ENCODE data around the gene NEGR1. TPM values are rescaled to one million over a fixed set of nuclear protein-coding genes. Genes with fewer than 3 reads are reported as not detected.

The NEGR1 gene
- total and polyA plus RNA-seq, 4 donors, result 0.08 to 0.14 (median 0.12) TPM; not detected in 1

DNA sequence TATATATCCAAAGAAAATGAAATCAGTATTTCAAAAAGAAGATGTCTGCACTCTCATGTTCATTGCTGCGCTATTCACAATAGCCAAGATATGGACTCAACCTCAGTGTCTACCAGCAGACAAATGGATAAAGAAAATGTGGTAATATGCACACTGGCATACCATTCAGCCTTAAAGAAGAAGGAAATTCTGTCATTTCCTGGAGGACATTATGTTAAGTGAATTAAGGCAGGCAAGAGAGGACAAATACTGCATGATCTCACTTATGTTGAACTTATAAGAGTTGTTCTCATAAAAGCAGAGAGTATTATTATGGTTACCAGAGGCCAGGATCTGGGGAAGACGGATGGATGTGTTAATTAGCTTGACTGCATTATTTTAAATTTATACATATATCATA lies 115.9 kb downstream of the NEGR1 start:
- 75% methylated on average over 2 of the region's 2 CpGs for WGBS
- no peaks in the 10 kb centered on the region for H3K27me3 ChIP-seq (ENCODE audit: control insufficient read depth in 4 of 4, insufficient read depth in 4 of 4, low read length in 3 of 4)
- H3K9me3 ChIP-seq (ENCODE audit: control insufficient read depth in 4 of 4, low read length in 3 of 4), result no peaks in the 10 kb centered on the region
- H3K4me1 ChIP-seq (ENCODE audit: control insufficient read depth in 4 of 4, insufficient read depth in 4 of 4, low read length in 3 of 4), result no peaks in the 10 kb centered on the region
- H3K9ac ChIP-seq (ENCODE audit: low read depth in 1 of 2, low read length in 2 of 2), result no peak overlapping the region
- TF ChIP-seq SP1 (IDR thresholded peaks at IDR 0.05) (no peak), JUND (IDR thresholded peaks at IDR 0.05) (no peak), YY1 (IDR thresholded peaks at IDR 0.05) (no peak), RXRA (IDR thresholded peaks at IDR 0.05) (no peak), EGR1 (IDR thresholded peaks at IDR 0.05; ENCODE audit: low read depth in 2 of 2) (no peak), HNF4G (IDR thresholded peaks at IDR 0.05) (no peak), RAD21 (IDR thresholded peaks at IDR 0.05) (no peak), NR2F2 (IDR thresholded peaks at IDR 0.05) (no peak), TAF1 (conservative IDR thresholded peaks at IDR 0.05) (no peak), HNF4A (conservative IDR thresholded peaks at IDR 0.05) (no peak), FOXA1 (IDR thresholded peaks at IDR 0.05) (no peak), FOXA2 (IDR thresholded peaks at IDR 0.05) (no peak)
- TF ChIP-seq, protein P1, sequence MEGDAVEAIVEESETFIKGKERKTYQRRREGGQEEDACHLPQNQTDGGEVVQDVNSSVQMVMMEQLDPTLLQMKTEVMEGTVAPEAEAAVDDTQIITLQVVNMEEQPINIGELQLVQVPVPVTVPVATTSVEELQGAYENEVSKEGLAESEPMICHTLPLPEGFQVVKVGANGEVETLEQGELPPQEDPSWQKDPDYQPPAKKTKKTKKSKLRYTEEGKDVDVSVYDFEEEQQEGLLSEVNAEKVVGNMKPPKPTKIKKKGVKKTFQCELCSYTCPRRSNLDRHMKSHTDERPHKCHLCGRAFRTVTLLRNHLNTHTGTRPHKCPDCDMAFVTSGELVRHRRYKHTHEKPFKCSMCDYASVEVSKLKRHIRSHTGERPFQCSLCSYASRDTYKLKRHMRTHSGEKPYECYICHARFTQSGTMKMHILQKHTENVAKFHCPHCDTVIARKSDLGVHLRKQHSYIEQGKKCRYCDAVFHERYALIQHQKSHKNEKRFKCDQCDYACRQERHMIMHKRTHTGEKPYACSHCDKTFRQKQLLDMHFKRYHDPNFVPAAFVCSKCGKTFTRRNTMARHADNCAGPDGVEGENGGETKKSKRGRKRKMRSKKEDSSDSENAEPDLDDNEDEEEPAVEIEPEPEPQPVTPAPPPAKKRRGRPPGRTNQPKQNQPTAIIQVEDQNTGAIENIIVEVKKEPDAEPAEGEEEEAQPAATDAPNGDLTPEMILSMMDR (IDR thresholded peaks at IDR 0.05; ENCODE audit: low read depth, low read length, missing input control), result no peak
- TF ChIP-seq, protein P2, sequence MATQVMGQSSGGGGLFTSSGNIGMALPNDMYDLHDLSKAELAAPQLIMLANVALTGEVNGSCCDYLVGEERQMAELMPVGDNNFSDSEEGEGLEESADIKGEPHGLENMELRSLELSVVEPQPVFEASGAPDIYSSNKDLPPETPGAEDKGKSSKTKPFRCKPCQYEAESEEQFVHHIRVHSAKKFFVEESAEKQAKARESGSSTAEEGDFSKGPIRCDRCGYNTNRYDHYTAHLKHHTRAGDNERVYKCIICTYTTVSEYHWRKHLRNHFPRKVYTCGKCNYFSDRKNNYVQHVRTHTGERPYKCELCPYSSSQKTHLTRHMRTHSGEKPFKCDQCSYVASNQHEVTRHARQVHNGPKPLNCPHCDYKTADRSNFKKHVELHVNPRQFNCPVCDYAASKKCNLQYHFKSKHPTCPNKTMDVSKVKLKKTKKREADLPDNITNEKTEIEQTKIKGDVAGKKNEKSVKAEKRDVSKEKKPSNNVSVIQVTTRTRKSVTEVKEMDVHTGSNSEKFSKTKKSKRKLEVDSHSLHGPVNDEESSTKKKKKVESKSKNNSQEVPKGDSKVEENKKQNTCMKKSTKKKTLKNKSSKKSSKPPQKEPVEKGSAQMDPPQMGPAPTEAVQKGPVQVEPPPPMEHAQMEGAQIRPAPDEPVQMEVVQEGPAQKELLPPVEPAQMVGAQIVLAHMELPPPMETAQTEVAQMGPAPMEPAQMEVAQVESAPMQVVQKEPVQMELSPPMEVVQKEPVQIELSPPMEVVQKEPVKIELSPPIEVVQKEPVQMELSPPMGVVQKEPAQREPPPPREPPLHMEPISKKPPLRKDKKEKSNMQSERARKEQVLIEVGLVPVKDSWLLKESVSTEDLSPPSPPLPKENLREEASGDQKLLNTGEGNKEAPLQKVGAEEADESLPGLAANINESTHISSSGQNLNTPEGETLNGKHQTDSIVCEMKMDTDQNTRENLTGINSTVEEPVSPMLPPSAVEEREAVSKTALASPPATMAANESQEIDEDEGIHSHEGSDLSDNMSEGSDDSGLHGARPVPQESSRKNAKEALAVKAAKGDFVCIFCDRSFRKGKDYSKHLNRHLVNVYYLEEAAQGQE (IDR thresholded peaks at IDR 0.05), result no peak
- TF ChIP-seq, protein P3, sequence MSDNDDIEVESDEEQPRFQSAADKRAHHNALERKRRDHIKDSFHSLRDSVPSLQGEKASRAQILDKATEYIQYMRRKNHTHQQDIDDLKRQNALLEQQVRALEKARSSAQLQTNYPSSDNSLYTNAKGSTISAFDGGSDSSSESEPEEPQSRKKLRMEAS (IDR thresholded peaks at IDR 0.05), result no peak
- TF ChIP-seq, protein P4, sequence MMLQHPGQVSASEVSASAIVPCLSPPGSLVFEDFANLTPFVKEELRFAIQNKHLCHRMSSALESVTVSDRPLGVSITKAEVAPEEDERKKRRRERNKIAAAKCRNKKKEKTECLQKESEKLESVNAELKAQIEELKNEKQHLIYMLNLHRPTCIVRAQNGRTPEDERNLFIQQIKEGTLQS (IDR thresholded peaks at IDR 0.05), result no peak
- TF ChIP-seq, protein P5, sequence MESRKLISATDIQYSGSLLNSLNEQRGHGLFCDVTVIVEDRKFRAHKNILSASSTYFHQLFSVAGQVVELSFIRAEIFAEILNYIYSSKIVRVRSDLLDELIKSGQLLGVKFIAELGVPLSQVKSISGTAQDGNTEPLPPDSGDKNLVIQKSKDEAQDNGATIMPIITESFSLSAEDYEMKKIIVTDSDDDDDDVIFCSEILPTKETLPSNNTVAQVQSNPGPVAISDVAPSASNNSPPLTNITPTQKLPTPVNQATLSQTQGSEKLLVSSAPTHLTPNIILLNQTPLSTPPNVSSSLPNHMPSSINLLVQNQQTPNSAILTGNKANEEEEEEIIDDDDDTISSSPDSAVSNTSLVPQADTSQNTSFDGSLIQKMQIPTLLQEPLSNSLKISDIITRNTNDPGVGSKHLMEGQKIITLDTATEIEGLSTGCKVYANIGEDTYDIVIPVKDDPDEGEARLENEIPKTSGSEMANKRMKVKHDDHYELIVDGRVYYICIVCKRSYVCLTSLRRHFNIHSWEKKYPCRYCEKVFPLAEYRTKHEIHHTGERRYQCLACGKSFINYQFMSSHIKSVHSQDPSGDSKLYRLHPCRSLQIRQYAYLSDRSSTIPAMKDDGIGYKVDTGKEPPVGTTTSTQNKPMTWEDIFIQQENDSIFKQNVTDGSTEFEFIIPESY (IDR thresholded peaks at IDR 0.05), result no peak
- H3K27ac ChIP-seq (ENCODE audit: low read depth in 1 of 2, low read length in 2 of 2), result no peak overlapping the region
- DNase-seq (ENCODE audit: low spot score), result no peak
- H3K4me3 ChIP-seq (ENCODE audit: low read depth in 1 of 3, low read length in 3 of 3), result no peak overlapping the region
- H3K36me3 ChIP-seq (ENCODE audit: control insufficient read depth in 4 of 4, insufficient read depth in 3 of 4, low read depth in 1 of 4, low read length in 3 of 4), result no peaks in the 10 kb centered on the region

DNA sequence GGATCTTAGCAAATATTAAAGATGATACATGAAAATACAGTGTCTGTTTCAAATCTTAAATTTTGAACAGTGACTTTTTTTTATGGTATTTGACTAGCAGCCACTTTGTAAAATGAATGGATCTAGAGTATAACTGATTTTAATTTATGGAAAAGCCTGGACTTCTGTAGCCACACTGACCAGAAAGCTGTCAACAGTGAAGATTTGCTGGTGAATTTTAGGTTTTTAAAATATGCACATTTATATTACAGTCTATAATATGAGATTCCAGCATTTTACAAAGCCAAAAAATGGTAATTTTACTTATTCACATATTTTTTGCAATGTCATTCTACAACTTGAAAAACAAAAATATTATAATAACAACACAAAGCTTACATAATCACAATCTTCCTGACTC lies 131.8 kb downstream of the NEGR1 start:
- no peaks in the 10 kb centered on the region for H3K4me1 ChIP-seq (ENCODE audit: control insufficient read depth in 4 of 4, insufficient read depth in 4 of 4, low read length in 3 of 4)
- H3K27me3 ChIP-seq (ENCODE audit: control insufficient read depth in 4 of 4, insufficient read depth in 4 of 4, low read length in 3 of 4), result no peaks in the 10 kb centered on the region
- no peaks in the 10 kb centered on the region for H3K36me3 ChIP-seq (ENCODE audit: control insufficient read depth in 4 of 4, insufficient read depth in 3 of 4, low read depth in 1 of 4, low read length in 3 of 4)
- DNase-seq (ENCODE audit: low spot score), result no peak
- H3K9ac ChIP-seq (ENCODE audit: low read depth in 1 of 2, low read length in 2 of 2), result no peak overlapping the region
- H3K9me3 ChIP-seq (ENCODE audit: control insufficient read depth in 4 of 4, low read length in 3 of 4), result no peaks in the 10 kb centered on the region
- H3K27ac ChIP-seq (ENCODE audit: low read depth in 1 of 2, low read length in 2 of 2), result no peak overlapping the region
- H3K4me3 ChIP-seq (ENCODE audit: low read depth in 1 of 3, low read length in 3 of 3), result no peak overlapping the region
- TF ChIP-seq, protein P5 (IDR thresholded peaks at IDR 0.05), result no peak
- TF ChIP-seq, protein P2 (IDR thresholded peaks at IDR 0.05), result no peak
- TF ChIP-seq RXRA (IDR thresholded peaks at IDR 0.05), result no peak
- TF ChIP-seq YY1 (IDR thresholded peaks at IDR 0.05), result no peak
- TF ChIP-seq, protein P3 (IDR thresholded peaks at IDR 0.05), result no peak
- no peak for TF ChIP-seq HNF4A (conservative IDR thresholded peaks at IDR 0.05)
- no peak for TF ChIP-seq GABPA (IDR thresholded peaks at IDR 0.05 in 1 of 2, conservative IDR thresholded peaks at IDR 0.05 in 1 of 2)
- TF ChIP-seq FOXA1 (IDR thresholded peaks at IDR 0.05), result no peak
- TF ChIP-seq JUND (IDR thresholded peaks at IDR 0.05), result no peak
- no peak for TF ChIP-seq FOXA2 (IDR thresholded peaks at IDR 0.05)
- TF ChIP-seq RAD21 (IDR thresholded peaks at IDR 0.05), result no peak
- TF ChIP-seq SP1 (IDR thresholded peaks at IDR 0.05), result no peak
